Prostate gland (tissue), 2 donors: ENCODE data around the gene FARS2. TPM values are rescaled to one million over a fixed set of nuclear protein-coding genes. Genes with fewer than 3 reads are reported as not detected.

ENCODE experiments used
- DNase-seq: peaks from one replicate; pipeline ENCODE4 v3.0.0-alpha.2; 2019; ENCODE audit warnings: low spot score
- H3K27ac ChIP-seq, 2 donors: fragments of 200-600 bp; sonication (generic); 2 replicates each; pipeline ENCODE4 v1.5.1; 2017 to 2019
- H3K27me3 ChIP-seq: fragments of 200-600 bp; sonication (generic); replicated peaks from 2 replicates; pipeline ENCODE4 v1.5.1; 2019; ENCODE audit not compliant: insufficient read depth
- H3K36me3 ChIP-seq, 2 donors: fragments of 200-600 bp; sonication (generic); 1 replicate in 1 of 2; 2 replicates in 1 of 2; pipeline versions ENCODE4 v1.5.1 to v1.8.1; 2017 to 2019
- H3K4me1 ChIP-seq: fragments of 200-600 bp; sonication (generic); replicated peaks from 2 replicates; pipeline ENCODE4 v1.5.1; 2019
- H3K4me3 ChIP-seq, 2 donors: fragments of 200-600 bp; sonication (generic); 2 replicates each; pipeline ENCODE4 v1.5.1; 2017 to 2019
- H3K9me3 ChIP-seq: fragments of 200-600 bp; sonication (generic); 2 replicates; pipeline ENCODE4 v1.5.1; 2017
- CTCF ChIP-seq, 4 experiments: fragments of 200-600 bp in 2 of 4; fragments of 450-650 bp in 2 of 4; sonication (generic) in 2 of 4; IDR thresholded peaks; 1 replicate in 3 of 4; 2 replicates in 1 of 4; pipeline ENCODE4 v1.5.1; 2016 to 2019; ENCODE audit warnings: antibody characterized with exemption in 4 of 4, mild to moderate bottlenecking in 2 of 4, moderate library complexity in 2 of 4
- POLR2A ChIP-seq: fragments of 450-650 bp; IDR thresholded peaks from one replicate; pipeline ENCODE4 v1.6.1; 2016; ENCODE audit warnings: antibody characterized with exemption, mild to moderate bottlenecking
- POLR2AphosphoS5 ChIP-seq: sonication (generic); formaldehyde crosslinking; IDR thresholded peaks from one replicate; pipeline ENCODE4 v1.6.1; 2017; ENCODE audit warnings: antibody characterized with exemption
- WGBS: methylation state at CpG from one replicate; pipeline ENCODE4 v1.1.5; 2018; 5-methylcytosine and 5-hydroxymethylcytosine counted together
- intact Hi-C: fragments of 100-400 bp; cut with DNase I; formaldehyde crosslinking; loops from one replicate; pipeline ENCODE4 v1.14.2; 2022
- total RNA-seq, 2 donors: library from RNA; depleted of rRNA; stranded (reverse); fragments of >200 nt; gene quantifications; one replicate each; pipeline ENCODE4 v1.1.0, GENCODE V29; 2016

The FARS2 gene
- total RNA-seq, 2 donors from 2014 or later: 11.6 to 19.5 TPM

GRCh38 chr6:5541751-5542432 is 280.6 kb downstream of the FARS2 start:
- intact Hi-C loops: no loop called here
- no peak overlapping the region for H3K4me3 ChIP-seq
- no peaks in the 10 kb centered on the region for H3K36me3 ChIP-seq
- DNase-seq: no peak
- no peaks in the 10 kb centered on the region for H3K4me1 ChIP-seq
- no peaks in the 10 kb centered on the region for H3K27me3 ChIP-seq
- no peaks in the 10 kb centered on the region for H3K9me3 ChIP-seq
- TF ChIP-seq CTCF (IDR thresholded peaks at IDR 0.05) (no peak), POLR2AphosphoS5 (no peak)
- H3K27ac ChIP-seq: no peak overlapping the region
- WGBS: 100% methylated on average over 1 of the region's 1 CpG

DNA sequence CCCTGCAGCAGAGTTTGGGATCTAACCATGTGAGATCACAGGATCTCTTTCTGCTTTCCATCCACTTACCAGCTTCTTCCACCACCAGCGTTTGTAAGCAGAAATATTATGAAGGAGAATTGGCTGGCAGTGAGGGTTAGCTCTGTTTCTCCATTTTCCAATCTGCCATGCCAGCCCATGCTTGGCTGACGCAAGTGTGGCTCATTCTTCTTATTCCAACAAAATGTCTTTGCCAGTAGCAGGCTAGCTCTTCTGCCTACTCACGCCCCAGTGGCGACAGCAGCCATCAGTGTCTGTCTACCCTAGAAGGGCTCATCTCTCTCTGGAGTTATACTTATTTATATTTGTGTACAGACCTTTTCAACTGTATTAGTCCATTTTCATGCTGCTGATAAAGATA is 286.2 kb downstream of the FARS2 start:
- TF ChIP-seq POLR2AphosphoS5 (no peak), CTCF (IDR thresholded peaks at IDR 0.05) (no peak)
- Histone ChIP-seq H3K27me3 (no peaks in the 10 kb centered on the region), H3K4me1 (no peaks in the 10 kb centered on the region), H3K9me3 (no peaks in the 10 kb centered on the region), H3K4me3 (no peak overlapping the region), H3K36me3 (no peaks in the 10 kb centered on the region), H3K27ac (no peak overlapping the region)
- intact Hi-C loops: no loop called here
- DNase-seq: no peak
- 97% methylated on average over 4 of the region's 4 CpGs for WGBS

- no peaks in the 10 kb centered on the region for H3K27me3 ChIP-seq
- WGBS: 90% methylated on average over 1 of the region's 1 CpG
- no peaks in the 10 kb centered on the region for H3K36me3 ChIP-seq
- H3K4me3 ChIP-seq: no peak overlapping the region
- H3K9me3 ChIP-seq: no peaks in the 10 kb centered on the region
- H3K27ac ChIP-seq: no peak overlapping the region
- no peaks in the 10 kb centered on the region for H3K4me1 ChIP-seq
- no peak for TF ChIP-seq CTCF (IDR thresholded peaks at IDR 0.05)
- no peak for TF ChIP-seq POLR2A
- TF ChIP-seq POLR2AphosphoS5: no peak
- no peak for DNase-seq
- intact Hi-C loops: no loop called here
Observed at GRCh38 chr6:5550631-5551030, 289.3 kb downstream of the FARS2 start.

DNA sequence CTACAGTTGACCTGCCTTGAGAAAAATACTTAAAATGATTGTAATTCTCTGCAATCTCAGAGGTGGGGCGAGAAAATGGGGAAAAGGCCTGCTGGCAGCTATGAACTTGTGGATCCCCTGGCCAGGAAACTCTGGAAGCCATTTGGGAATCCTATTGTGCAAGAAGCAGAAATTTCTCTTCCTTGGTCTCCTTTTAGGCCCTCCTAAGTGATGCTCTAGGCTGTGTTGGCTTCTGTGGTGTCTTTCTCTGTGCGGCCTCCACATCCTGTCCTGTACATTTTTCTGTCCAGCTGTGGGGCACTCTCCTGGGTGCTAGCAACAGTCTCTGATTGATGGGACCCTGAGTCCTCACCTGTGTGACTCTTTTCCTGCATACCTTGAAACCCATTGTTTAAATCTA is 290.9 kb downstream of the FARS2 start:
- intact Hi-C loops: no loop called here
- TF ChIP-seq CTCF (IDR thresholded peaks at IDR 0.05): no peak
- TF ChIP-seq POLR2AphosphoS5: no peak
- TF ChIP-seq POLR2A: no peak
- Histone ChIP-seq H3K36me3 (no peaks in the 10 kb centered on the region), H3K9me3 (no peaks in the 10 kb centered on the region), H3K4me1 (no peaks in the 10 kb centered on the region), H3K4me3 (no peak overlapping the region), H3K27me3 (no peaks in the 10 kb centered on the region), H3K27ac (no peak overlapping the region)
- no peak for DNase-seq
- 96% methylated on average over 2 of the region's 2 CpGs for WGBS

DNA sequence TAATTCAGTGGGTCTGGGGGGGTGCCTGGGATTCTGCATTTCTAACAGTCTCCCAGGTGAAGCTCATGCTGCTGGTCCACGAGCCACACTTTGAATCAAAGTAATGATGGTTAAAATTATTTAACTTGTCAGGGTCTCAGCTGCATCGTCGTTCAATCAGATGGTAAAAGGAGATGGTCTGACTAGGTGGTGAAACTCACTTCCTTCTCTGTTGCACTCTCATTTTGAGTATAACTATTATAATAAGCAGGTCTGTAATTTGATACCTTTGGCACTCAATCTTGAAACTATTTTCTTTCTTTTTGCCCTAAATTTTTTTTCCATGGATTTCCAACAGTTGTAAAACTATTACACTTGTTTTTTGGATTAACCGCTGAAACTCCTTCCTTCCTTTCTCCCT is 292.5 kb downstream of the FARS2 start:
- no peaks in the 10 kb centered on the region for H3K4me1 ChIP-seq
- no peaks in the 10 kb centered on the region for H3K27me3 ChIP-seq
- no peak for DNase-seq
- no peak overlapping the region for H3K27ac ChIP-seq
- intact Hi-C loops: no loop called here
- no peak overlapping the region for H3K4me3 ChIP-seq
- 55% methylated on average over 4 of the region's 4 CpGs for WGBS
- no peaks in the 10 kb centered on the region for H3K9me3 ChIP-seq
- TF ChIP-seq POLR2AphosphoS5 (no peak), POLR2A (no peak), CTCF (IDR thresholded peaks at IDR 0.05) (no peak)
- no peaks in the 10 kb centered on the region for H3K36me3 ChIP-seq
